Anterior cingulate cortex (tissue), 58 donors: ENCODE data around the gene LYST.
"Not testable (repeated sequence)": the region's sequence is repeated elsewhere in the genome, so short reads cannot be mapped to it uniquely, and the experiment has no call there.

Source experiments
- DNase-seq, 58 donors: peaks; one replicate each; lab custom pipeline; 2025; lab: John Stamatoyannopoulos, UW

Gene LYST

DNA sequence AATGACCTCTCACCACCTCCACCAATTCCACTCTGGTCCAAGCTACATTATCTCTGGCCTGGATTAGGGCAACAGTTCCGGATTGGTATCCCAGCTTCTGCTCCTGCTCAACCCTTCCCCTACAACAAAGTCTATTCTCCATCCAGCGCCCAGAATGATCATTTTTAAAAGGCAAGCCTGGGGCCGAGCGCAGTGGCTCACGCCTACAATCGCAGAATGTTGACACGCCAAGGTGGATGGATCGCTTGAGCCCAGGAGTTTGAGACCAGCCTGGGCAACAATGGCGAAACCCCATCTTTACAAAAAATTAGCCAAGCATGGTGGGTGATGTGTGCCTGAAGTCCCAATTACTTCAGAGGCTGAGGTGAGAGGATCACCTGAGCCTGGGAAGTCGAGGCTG is 2.2 kb downstream of the LYST start:
- DNase-seq, result no peak

DNA sequence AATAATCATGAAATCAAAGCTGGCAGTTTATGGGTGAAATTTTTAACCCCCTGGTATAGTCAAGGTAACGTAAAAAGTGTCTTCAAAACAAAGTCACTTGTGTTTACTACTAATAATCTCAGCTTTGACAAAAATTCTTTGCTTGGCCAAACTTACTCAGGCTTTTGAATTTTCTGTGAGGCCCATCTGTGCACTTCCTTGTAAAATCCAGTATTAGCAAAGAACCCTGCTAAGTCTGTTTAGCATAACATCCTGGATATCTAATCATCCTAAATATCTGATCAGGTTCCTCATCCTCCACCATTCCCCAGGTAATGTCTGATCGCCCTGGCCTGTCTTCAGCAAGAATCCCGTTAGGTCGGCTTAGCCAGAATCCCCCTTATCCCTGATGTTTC is 3.0 kb downstream of the LYST start:
- DNase-seq, result no peak

DNA sequence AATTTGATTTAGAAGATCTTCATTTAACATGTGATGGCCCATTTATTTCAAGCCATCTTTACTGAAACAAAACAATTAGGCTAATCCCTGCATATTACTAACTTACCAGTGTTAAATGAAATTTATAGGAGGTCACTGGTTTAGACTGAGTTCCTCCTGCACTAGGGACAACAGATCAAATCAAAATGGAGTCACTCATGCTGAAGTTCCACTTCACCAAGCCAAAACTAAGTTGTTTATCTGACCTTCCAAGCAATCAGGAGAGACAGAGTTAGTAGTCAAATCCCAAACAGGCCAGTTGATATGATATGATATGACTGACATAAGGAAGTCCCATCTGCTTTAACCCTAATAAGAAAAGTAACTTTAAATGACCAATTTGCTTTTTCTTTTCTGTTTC is 4.8 kb downstream of the LYST start:
- DNase-seq, result no peak

DNA sequence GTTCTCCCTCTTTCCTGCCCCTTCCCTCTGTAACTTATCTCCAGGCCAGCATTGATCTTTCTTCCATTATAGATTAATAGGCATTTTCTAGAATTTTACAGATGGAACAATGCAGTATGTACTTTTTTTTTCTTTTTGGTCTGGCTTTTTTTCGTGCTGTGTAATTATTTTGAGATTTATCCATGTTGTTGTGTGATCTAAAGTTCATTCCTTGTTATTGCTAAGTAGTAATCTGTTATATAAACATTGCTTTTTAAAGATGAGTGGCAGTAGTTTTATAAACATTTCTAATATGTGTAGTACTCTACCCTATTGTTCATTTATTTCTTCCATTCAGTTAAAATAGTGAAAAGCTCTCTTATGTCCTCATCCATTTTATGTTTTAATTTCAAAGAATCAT is 5.9 kb downstream of the LYST start:
- no peak for DNase-seq

DNA sequence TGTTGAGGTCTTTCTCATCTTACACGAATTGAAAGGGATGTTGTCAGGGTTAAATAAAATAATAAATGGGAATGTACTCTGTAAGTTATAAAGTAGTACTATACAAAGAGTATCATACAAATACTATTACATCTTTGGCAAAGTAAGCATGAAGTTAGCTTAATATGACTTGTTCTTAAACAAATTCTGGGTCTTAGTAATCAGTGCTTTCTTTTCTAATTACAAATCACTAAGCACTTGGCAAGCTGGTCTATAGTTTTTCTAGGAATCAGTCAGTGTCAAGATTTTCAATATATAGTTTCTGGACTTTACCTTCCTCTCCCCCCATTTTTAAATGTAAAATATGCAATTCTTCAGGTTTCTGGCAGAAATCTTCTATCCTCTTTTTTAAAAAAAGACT is 6.9 kb downstream of the LYST start:
- DNase-seq, result no peak

DNA sequence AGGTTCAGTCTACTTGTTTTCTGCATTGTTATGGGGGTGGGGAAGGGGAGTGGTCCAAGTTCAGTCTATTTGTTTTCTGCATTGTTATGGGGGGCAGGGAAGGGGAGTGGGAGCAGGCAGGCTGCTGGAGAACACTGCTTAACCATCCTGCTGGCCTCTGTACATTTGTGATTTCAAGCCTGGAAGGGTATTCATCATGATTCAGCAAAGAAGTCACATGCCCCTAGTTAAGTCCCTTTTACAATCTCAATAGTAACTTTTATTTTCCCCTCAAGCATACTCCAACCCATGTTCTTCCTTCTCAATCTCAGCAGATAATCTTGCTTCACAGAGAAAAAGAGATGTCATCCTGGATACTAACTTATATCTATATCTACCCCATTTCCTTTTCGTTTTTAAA is 7.9 kb downstream of the LYST start:
- no peak for DNase-seq

DNA sequence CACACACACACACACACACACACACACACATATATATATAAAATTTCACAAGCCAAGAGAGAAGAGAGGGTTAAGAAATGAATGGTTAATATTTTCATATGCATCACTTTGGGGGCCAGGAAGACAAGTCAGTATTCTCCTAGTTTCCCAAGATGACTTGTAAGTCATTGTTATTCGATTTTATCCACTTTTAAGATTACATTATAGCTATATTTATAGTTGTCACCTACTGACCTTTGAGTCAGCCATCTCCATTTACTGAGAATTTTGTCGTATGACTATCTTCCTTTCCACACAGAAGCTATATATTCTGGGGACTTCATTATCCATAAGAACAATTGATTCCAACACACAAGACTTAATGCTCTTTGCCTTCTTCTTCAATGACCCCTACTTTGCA is 8.9 kb downstream of the LYST start:
- DNase-seq, result no peak

DNA sequence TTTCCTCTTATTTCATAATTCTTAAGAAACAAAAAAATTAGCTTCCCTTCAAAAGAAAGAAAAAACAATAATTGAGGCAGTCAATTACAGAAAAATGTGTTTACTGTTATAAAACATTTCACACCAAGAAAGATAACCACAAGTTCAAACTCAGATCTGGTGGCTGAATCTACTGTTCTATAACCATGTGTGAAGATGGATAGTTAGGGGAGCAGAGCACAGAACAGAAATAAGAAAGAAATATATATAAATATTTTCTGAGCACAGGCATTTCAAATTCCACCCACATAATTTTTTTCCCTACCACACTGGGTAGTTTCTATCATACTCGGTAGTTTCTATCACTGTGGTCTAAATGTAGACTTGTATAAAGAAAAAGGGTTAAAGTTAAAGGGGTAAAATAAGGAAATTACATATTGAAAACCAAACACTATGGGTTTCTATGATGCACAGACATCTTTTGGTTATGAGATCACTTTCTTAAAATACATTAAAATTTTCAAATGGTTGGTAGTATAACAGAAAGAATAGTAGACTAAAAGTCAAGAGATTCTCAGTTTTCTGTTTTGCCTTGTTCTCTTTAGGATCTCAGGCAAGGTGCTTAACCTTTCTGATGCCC is 10.8 kb downstream of the LYST start:
- no peak for DNase-seq

DNA sequence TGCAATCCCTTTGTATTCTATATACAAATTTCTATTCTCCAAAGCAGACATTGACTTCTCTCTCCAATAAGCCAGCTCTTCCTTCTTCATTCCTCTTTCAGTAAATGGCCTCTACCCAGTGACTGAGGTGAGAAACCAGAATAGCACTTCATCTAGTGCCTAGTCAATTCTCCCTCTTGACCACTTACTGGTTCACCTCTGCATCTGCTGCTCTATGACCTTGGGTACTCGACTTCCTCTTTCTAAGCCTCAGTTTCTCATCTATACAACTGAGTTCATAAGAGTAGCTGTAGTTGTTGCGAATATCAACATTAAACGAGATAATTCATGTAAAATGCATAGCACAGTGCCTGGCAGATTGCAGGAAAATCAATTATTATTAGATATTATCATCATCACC is 12.4 kb downstream of the LYST start:
- no peak for DNase-seq

DNA sequence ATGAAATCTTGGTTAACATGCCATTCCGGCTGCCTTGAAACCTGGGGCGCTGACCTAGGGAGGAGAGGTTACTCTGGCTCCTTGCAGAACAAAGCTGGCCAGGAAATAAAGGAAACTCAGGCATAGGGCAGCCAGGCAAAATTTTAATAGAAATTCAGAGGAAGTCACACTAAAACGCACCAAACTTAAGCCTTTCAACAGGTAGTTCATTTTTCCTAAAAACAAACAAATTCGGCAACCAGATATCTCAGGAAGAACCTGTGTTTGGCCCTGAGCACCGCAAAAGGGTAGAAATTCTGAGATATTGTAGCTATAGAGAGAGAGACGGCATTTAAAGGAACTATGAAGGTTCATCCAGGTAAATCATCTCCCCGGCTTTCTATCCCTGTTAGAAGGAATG is 13.1 kb downstream of the LYST start:
- DNase-seq, result no peak

DNA sequence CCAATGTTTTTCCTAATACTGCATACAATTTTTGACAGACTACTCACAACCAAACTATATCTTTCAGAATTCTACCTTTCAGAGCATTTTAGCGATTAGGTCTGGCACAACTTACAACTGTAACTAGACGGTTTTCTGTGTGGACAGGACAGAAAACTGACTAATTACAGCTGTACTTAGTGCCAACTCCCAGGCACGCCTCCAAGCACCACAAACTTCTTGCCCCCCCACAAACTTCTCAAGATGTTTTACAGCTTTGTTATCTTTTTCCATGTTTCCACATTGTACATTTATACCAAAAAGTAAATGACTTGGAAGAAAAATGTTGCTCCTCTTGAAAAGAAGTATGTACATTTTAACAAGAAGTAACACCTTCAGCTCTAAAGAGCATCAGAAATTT is 13.8 kb downstream of the LYST start:
- DNase-seq, result no peak

DNA sequence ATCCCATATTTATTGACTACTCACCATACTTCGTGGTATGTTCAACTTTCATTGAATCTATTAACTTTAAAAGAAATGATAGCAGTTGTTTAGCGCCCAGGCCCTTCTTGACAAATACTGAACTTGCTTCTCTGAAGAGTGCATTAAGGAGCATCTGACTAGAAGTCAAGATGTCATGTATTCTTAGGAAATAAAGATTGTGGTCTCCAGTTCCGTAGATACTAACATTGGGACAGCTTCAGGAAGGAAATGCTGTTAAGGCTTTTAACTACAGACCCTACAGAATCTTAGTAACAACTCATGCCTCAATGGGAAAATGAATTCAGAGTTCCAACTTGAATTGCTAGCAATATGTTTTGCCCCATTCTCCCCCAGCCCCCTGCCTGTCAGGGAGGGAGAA is 14.8 kb downstream of the LYST start:
- DNase-seq, result no peak

DNA sequence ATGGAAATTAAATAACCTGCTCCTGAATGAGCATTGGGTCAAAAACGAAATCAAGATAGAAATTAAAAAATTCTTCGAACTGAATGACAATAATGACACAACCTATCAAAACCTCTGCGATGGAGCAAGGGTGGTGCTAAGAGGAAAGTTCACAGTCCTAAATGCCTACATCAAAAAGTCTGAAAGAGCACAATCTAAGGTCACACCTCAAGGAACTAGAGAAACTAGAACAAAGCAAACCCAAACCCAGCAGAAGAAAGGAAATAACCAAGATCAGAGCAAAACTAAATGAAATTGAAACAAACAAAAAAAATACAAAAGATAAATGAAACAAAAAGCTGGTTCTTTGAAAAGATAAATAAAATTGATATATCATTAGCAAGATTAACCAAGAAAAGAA is 18.5 kb downstream of the LYST start:
- not testable (repeated sequence) for DNase-seq

DNA sequence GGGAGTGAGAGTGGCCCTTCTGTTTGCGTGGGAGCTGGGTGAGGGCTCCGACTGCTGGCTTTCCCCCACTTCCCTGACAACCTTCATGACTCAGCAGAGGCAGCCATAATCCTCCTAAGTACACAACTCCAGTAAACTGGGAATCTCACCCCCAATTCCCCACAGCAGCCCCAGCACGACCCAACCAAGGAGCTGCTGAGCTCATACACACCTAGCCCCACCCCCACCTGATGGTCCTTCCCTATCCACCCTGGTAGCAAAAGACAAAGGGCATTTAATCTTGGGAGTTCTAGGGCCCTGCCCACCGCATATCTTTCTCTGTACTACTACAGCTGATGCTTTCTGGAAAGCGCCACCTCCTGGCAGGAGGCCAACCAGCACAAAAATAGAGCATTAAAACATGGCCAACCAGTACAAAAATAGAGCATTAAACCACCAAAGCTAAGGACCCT is 21.0 kb downstream of the LYST start:
- DNase-seq, result not testable (repeated sequence)

DNA sequence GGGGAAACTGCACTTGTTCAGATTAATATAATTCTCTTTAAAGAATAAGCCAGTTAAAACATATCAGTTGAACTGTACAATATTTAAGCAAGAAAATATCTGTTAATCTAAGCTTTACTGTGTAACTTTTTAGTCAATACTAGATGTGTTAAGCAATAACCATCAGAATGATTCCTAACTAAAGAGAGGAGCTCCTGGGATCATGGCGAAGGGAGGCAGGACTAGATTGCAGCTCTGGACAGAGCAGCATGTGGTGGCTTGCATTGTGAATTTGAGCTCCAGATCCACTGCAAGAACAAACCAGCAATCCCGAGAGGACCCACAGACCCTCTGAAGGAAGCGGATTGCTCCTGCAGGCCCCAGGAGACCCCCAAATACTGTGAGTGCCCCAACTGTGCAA is 21.9 kb downstream of the LYST start:
- no peak for DNase-seq

DNA sequence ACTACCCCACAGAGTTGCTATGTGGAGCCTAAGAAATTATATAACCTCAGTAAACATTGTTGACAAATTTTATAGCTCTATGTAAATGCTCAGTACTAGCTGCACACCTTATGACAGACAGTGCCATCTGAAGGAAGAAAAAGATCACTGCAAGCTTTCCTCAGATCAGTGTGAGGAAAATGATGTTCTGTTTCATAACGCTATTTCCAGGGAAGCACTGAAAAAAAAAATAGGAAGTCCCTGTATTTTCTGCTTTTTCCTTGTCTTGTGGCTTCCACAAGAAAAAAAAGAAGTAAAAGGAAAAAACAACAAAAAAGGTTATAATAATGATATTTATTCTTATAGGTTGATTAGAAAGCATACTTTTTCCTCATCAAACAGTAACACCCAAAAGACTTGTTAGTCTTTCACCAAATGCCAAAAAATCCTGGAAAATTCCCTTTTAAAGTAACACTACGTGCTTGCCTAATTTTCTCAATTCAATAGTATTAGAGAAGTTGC is 23.2 kb downstream of the LYST start:
- peak in 2 of 58 donors; percentile 33 to 35 for DNase-seq

DNA sequence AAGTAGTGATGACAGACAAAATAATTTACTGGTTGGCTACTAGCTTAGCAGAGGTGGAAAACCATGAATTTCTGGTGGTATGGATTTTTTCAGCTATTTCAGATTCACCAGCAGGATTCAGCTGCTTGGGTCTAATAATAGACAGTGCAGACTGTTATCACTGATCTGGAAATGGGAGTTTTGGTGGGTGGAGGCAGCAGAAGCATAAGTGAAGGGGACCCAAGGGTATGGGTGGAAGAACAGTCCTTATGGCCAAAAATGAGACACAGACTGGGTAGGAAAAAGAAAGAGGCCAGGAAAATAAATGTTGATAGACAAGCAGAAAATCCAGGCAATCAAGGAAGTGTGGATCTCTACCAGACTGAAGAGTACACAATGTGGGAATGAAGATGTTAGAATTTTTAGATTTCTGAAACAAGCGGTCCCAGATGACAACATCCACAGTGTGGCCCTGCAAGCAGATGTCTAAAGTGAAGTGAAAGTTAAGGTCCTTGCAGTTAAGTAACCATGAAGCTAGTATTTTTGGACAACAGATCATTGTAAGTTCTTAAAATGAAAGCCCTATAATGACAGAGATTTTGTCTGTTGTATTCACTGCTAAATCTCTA is 24.7 kb downstream of the LYST start:
- DNase-seq, result peak in 3 of 58 donors; percentile 8 to 56 (median 40)

DNA sequence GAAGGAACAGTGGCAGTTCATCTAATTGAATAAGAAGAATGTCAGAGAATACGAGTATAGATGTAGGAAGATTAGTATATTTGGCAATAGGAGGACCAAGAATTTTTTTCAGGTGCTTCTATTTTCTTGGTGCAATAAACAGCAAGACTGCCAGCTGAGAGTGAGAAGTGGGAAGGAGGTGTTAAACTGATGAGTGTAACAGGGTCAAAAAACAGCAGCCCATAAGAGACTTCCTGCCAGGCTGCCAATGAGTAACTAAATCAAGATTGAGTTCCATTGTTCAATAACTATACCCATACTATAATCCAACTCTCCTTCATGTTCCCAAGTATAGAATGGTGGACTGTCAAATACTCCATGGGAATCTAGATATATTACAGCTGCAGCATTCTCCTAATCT is 28.7 kb downstream of the LYST start:
- DNase-seq, result no peak

DNA sequence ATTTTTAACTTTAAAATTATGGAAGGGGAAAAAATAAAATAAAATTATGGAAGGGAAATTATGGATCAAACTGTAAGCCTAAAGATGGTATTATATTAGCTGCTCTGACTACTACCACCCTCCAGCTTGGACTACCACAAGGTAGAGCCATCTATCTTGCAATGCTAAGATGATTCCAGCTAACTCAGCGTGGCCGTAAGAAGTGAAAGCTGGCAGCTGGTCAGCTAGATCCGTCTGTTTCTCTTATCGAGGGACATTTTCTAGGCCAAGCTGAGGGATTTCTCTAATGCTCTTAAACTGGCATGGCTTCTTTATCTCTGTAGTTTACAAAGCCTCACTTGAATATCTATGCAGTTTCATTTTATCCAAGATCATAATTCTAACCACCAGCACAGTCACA is 31.5 kb downstream of the LYST start:
- peak in 12 of 58 donors; percentile 1 to 37 (median 12) for DNase-seq

DNA sequence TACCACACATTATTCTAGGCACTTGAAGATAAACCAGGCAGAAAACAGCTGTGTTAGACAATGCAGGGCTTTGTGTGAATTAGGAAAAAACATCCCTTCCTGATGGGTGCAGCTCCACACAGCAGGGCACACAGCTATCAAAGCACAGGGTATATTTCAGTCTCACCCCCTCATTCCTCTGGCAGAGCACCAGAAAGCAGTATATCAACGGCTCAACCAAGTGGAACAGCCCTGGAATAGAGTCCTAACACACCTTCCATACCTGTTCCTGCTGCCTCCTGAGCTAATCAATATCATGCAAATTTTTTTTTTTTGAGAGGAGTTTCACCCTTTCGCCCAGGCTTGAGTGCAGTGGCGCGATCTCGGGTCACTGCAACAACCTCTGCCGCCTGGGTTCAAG is 32.1 kb downstream of the LYST start:
- DNase-seq, result no peak

DNA sequence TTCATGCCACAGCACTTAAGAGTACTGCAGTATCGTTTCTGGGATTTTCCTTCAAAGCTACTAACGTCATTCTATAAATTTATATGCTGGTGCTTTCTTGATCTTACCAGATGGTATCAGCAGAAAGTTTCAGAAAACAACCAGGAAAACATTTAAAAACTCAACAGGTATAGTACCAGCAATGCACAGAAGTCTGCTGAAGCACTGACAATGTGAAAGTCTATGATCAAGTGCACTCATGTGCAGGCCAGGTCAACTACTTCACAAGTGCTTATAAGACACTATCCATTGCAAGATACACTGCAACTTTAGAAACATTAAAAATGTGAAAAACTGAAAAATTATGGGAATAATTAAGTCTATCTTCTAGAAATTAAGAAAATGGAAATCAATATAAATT is 34.7 kb downstream of the LYST start:
- no peak for DNase-seq

DNA sequence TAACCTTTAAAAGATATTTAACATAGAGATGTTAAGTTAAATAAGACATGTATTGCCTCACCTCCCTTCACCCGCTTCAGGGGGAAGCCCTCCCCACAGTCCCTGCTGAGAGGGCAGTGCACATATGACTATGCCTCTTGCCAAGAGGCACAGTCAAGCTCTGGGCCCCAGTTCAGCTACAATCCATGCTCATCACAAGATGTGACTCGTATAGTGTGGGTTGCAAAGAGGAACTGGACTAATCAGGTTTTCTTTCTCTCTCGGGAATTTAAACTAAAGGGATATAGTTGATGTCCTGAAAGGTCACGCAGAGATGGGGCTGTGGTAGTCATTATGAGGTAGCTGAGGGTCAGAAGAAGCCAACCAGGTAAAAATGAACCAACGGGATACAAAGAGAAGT is 35.6 kb downstream of the LYST start:
- peak in 6 of 58 donors; percentile 2 to 32 (median 12) for DNase-seq
